ENCODE results near the gene INPP4B.

Gene INPP4B

DNA sequence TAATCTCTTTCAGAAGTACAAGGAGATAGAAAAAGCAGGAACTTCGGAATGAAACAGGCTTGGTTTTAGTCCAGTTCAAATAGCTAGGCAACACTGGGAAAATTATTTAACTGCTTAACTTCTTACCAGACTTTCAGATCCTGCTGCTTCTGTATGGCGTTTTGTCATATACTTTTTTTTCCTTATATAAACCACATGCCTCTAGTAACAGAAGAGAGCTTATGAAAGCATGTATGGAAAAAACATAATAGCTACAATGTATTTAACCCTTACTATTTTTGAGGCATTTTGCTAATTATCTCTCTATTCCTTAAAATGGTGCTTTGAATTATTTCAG is 439.6 kb downstream of the INPP4B start:
- H2AFZ ChIP-seq (ENCODE audit: low read length), result peak overlapping the region; percentile 91
- no peak overlapping the region for H3K4ac ChIP-seq (ENCODE audit: low read length)
- no peaks in the 10 kb centered on the region for H3K36me3 ChIP-seq (replicated peaks in 1 of 2; ENCODE audit: control insufficient read depth in 2 of 2, insufficient read depth in 2 of 2, low read length in 2 of 2)
- no peaks in the 10 kb centered on the region for H3K9me3 ChIP-seq (replicated peaks in 1 of 2; ENCODE audit: control insufficient read depth in 2 of 2, insufficient read depth in 1 of 2, low read depth in 1 of 2, low read length in 2 of 2)
- H3K4me1 ChIP-seq (ENCODE audit: control insufficient read depth in 2 of 2, insufficient read depth in 1 of 2, low read depth in 1 of 2, low read length in 2 of 2), result peaks cover 15 to 24% of the 10 kb centered on the region in 2 donors
- no peak overlapping the region for H4K91ac ChIP-seq (ENCODE audit: low read depth, low read length, poor library complexity)
- no peak overlapping the region for H3K14ac ChIP-seq (ENCODE audit: low read length)
- peak overlapping the region in 1 of 2 donors; percentile 74 for H3K4me3 ChIP-seq (ENCODE audit: low read length in 2 of 2)
- H3K4me2 ChIP-seq (ENCODE audit: insufficient read depth, low read length, poor library complexity, severe bottlenecking), result no peak overlapping the region
- H2BK5ac ChIP-seq (ENCODE audit: low read length), result no peak overlapping the region
- no peak overlapping the region for H2BK12ac ChIP-seq (ENCODE audit: low read length)
- H4K8ac ChIP-seq (ENCODE audit: low read depth, low read length), result no peak overlapping the region
- H3K79me1 ChIP-seq (ENCODE audit: low read depth, low read length), result no peaks in the 10 kb centered on the region
- H2AK5ac ChIP-seq (ENCODE audit: low read depth, low read length), result no peak overlapping the region
- no peak overlapping the region for H3K9ac ChIP-seq (ENCODE audit: low read depth, low read length, poor library complexity)
- no CpG with 5 or more reads among the region's 2 CpGs for WGBS, 2 donors (ENCODE audit: extremely low coverage in 2 of 2, insufficient read length in 2 of 2, insufficient replicate concordance in 1 of 2)
- no peak overlapping the region for H3K27ac ChIP-seq (replicated peaks; ENCODE audit: low read length)
- H2BK120ac ChIP-seq (ENCODE audit: low read depth, low read length), result no peak overlapping the region
- H3K23ac ChIP-seq (ENCODE audit: low read depth, low read length, poor library complexity), result no peak overlapping the region
- DNase-seq (ENCODE audit: low spot score), result no peak
- no peak overlapping the region for H2BK15ac ChIP-seq (ENCODE audit: low read length)
- no peak overlapping the region for H3K18ac ChIP-seq (ENCODE audit: low read length)
- no peaks in the 10 kb centered on the region for H3K27me3 ChIP-seq (ENCODE audit: control insufficient read depth in 3 of 3, insufficient read depth in 3 of 3, low read depth in 1 of 3, low read length in 3 of 3)

DNA sequence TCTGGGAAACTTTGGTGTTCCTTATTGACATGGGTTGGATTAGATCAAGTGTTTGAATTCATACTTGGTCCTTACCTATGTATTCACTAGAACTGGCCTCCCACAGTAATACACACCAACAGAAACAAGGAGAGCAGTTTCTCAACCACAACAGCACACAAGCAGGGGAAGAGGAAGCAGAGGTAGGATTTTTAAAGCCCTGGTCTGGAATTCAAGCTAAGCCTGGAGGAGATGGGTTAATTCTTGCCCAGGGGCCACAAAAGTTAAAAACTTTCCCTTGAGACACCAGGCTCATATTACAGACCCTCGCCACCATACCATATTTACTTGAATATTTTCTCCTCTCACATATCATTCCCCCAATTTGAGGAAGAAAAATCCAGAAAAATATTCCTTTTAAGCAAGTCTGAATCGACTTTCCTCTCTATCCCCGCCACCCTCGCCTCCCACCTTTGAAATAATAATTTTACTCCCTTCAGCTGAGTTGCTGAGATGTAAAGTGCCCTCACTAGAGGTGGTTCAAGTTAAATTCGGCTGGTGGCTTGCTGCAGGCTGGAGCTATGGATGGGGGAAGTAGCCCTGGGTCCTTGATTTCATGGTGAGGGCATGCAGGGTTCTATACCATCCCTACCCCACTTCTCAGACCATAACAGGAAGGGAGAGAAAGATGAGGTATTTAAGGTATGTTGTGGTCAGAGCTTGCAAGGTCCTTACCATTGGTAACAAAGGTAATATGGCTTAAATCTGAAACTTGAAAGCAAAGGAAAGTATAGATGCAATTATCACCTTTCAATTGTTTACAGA is 440.2 kb downstream of the INPP4B start:
- Histone ChIP-seq H2BK12ac (ENCODE audit: low read length) (no peak overlapping the region), H3K4me1 (ENCODE audit: control insufficient read depth in 2 of 2, insufficient read depth in 1 of 2, low read depth in 1 of 2, low read length in 2 of 2) (peaks cover 15 to 24% of the 10 kb centered on the region in 2 donors), H3K9me3 (replicated peaks in 1 of 2; ENCODE audit: control insufficient read depth in 2 of 2, insufficient read depth in 1 of 2, low read depth in 1 of 2, low read length in 2 of 2) (no peaks in the 10 kb centered on the region), H3K14ac (ENCODE audit: low read length) (no peak overlapping the region), H3K4me3 (ENCODE audit: low read length in 2 of 2) (peak overlapping the region in 1 of 2 donors; percentile 74), H3K36me3 (replicated peaks in 1 of 2; ENCODE audit: control insufficient read depth in 2 of 2, insufficient read depth in 2 of 2, low read length in 2 of 2) (no peaks in the 10 kb centered on the region), H3K23ac (ENCODE audit: low read depth, low read length, poor library complexity) (no peak overlapping the region), H2BK120ac (ENCODE audit: low read depth, low read length) (no peak overlapping the region), H3K4ac (ENCODE audit: low read length) (no peak overlapping the region), H2BK15ac (ENCODE audit: low read length) (no peak overlapping the region), H4K8ac (ENCODE audit: low read depth, low read length) (no peak overlapping the region), H3K79me1 (ENCODE audit: low read depth, low read length) (no peaks in the 10 kb centered on the region), H3K27me3 (ENCODE audit: control insufficient read depth in 3 of 3, insufficient read depth in 3 of 3, low read depth in 1 of 3, low read length in 3 of 3) (no peaks in the 10 kb centered on the region), H3K27ac (replicated peaks; ENCODE audit: low read length) (peak overlapping the region; percentile 33), H3K9ac (ENCODE audit: low read depth, low read length, poor library complexity) (no peak overlapping the region), H2AFZ (ENCODE audit: low read length) (peak overlapping the region; percentile 91), H2AK5ac (ENCODE audit: low read depth, low read length) (no peak overlapping the region), H4K91ac (ENCODE audit: low read depth, low read length, poor library complexity) (no peak overlapping the region), H3K4me2 (ENCODE audit: insufficient read depth, low read length, poor library complexity, severe bottlenecking) (no peak overlapping the region), H3K18ac (ENCODE audit: low read length) (no peak overlapping the region), H2BK5ac (ENCODE audit: low read length) (no peak overlapping the region)
- 100% methylated on average over 3 of the region's 5 CpGs; no CpG with 5 or more reads in 1 of the 2 donors for WGBS, 2 donors (ENCODE audit: extremely low coverage in 2 of 2, insufficient read length in 2 of 2, insufficient replicate concordance in 1 of 2)
- DNase-seq (ENCODE audit: low spot score), result no peak

DNA sequence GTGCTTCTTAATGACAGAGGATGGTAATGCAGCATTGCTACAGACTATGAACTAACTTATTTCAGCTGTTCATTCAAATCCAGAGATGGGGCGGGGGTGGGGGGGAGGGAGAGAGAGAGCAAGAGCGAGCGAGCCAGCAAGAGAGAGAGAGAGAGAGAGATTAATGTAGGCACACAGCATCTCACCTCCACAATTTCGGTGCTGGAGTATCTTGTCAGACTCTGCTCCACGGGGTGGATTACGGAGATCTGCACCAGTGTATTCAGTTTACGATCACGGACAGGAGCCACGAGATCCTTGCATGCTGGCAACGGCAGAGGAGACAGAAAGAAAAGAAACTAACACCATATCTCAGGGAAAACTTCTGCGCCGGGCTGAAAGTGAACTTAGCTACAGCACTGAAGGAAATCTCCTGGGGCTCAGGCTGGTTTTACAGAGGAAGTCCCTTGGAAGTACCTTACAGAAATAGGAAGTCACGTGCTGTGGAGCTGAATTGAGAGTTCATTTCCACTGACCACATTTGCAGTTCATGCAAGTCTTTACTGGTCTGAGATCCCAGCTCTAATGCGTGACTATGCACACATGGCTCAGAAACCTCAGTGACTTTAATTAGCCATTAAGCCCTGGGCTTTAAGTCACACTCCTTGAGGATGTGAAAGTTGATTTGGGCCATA is 440.9 kb downstream of the INPP4B start:
- Histone ChIP-seq H3K4me3 (ENCODE audit: low read length in 2 of 2) (peak overlapping the region in 1 of 2 donors; percentile 74), H2AFZ (ENCODE audit: low read length) (peak overlapping the region; percentile 91), H3K9me3 (replicated peaks in 1 of 2; ENCODE audit: control insufficient read depth in 2 of 2, insufficient read depth in 1 of 2, low read depth in 1 of 2, low read length in 2 of 2) (no peaks in the 10 kb centered on the region), H2AK5ac (ENCODE audit: low read depth, low read length) (no peak overlapping the region), H4K91ac (ENCODE audit: low read depth, low read length, poor library complexity) (no peak overlapping the region), H2BK5ac (ENCODE audit: low read length) (no peak overlapping the region), H2BK15ac (ENCODE audit: low read length) (no peak overlapping the region), H3K79me1 (ENCODE audit: low read depth, low read length) (no peaks in the 10 kb centered on the region), H2BK120ac (ENCODE audit: low read depth, low read length) (no peak overlapping the region), H3K4me1 (ENCODE audit: control insufficient read depth in 2 of 2, insufficient read depth in 1 of 2, low read depth in 1 of 2, low read length in 2 of 2) (peaks cover 15 to 24% of the 10 kb centered on the region in 2 donors), H3K14ac (ENCODE audit: low read length) (no peak overlapping the region), H3K4ac (ENCODE audit: low read length) (no peak overlapping the region), H3K27ac (replicated peaks; ENCODE audit: low read length) (no peak overlapping the region), H2BK12ac (ENCODE audit: low read length) (no peak overlapping the region), H3K36me3 (replicated peaks in 1 of 2; ENCODE audit: control insufficient read depth in 2 of 2, insufficient read depth in 2 of 2, low read length in 2 of 2) (no peaks in the 10 kb centered on the region), H3K27me3 (ENCODE audit: control insufficient read depth in 3 of 3, insufficient read depth in 3 of 3, low read depth in 1 of 3, low read length in 3 of 3) (no peaks in the 10 kb centered on the region), H4K8ac (ENCODE audit: low read depth, low read length) (no peak overlapping the region), H3K18ac (ENCODE audit: low read length) (no peak overlapping the region), H3K9ac (ENCODE audit: low read depth, low read length, poor library complexity) (no peak overlapping the region), H3K23ac (ENCODE audit: low read depth, low read length, poor library complexity) (no peak overlapping the region), H3K4me2 (ENCODE audit: insufficient read depth, low read length, poor library complexity, severe bottlenecking) (no peak overlapping the region)
- peak; percentile 15 for DNase-seq (ENCODE audit: low spot score)
- WGBS, 2 donors (ENCODE audit: extremely low coverage in 2 of 2, insufficient read length in 2 of 2, insufficient replicate concordance in 1 of 2), result no CpG with 5 or more reads among the region's 14 CpGs

DNA sequence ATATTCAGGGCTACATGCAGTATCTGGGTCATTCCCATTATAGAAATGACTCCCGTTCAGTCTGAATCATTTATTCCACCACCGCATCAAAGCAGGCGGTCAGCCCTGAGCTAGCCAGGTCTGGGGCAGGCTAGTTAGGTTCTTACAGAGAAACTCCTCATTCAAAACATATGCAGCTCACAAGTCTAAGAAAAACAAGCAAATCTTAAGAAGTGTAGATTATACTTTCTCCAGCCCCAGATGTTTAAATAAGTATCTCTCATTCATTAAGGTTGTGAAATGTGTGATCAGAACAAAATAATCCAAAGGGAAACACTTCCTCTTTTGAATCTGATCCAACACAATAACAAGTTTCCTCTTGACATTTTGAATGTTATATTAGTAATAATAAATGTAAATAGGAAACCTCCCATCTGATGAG is 441.9 kb downstream of the INPP4B start:
- Histone ChIP-seq H2BK5ac (ENCODE audit: low read length) (no peak overlapping the region), H2AFZ (ENCODE audit: low read length) (peak overlapping the region; percentile 70), H3K18ac (ENCODE audit: low read length) (no peak overlapping the region), H4K8ac (ENCODE audit: low read depth, low read length) (no peak overlapping the region), H2AK5ac (ENCODE audit: low read depth, low read length) (no peak overlapping the region), H3K36me3 (replicated peaks in 1 of 2; ENCODE audit: control insufficient read depth in 2 of 2, insufficient read depth in 2 of 2, low read length in 2 of 2) (no peaks in the 10 kb centered on the region), H2BK15ac (ENCODE audit: low read length) (no peak overlapping the region), H3K4me2 (ENCODE audit: insufficient read depth, low read length, poor library complexity, severe bottlenecking) (no peak overlapping the region), H3K79me1 (ENCODE audit: low read depth, low read length) (no peaks in the 10 kb centered on the region), H3K4me3 (ENCODE audit: low read length in 2 of 2) (peak overlapping the region in 1 of 2 donors; percentile 74), H3K4me1 (ENCODE audit: control insufficient read depth in 2 of 2, insufficient read depth in 1 of 2, low read depth in 1 of 2, low read length in 2 of 2) (peaks cover 14 to 24% of the 10 kb centered on the region in 2 donors), H3K23ac (ENCODE audit: low read depth, low read length, poor library complexity) (no peak overlapping the region), H3K4ac (ENCODE audit: low read length) (no peak overlapping the region), H4K91ac (ENCODE audit: low read depth, low read length, poor library complexity) (no peak overlapping the region), H2BK120ac (ENCODE audit: low read depth, low read length) (no peak overlapping the region), H3K27me3 (ENCODE audit: control insufficient read depth in 3 of 3, insufficient read depth in 3 of 3, low read depth in 1 of 3, low read length in 3 of 3) (no peaks in the 10 kb centered on the region), H3K27ac (replicated peaks; ENCODE audit: low read length) (no peak overlapping the region), H3K9me3 (replicated peaks in 1 of 2; ENCODE audit: control insufficient read depth in 2 of 2, insufficient read depth in 1 of 2, low read depth in 1 of 2, low read length in 2 of 2) (no peaks in the 10 kb centered on the region), H3K9ac (ENCODE audit: low read depth, low read length, poor library complexity) (no peak overlapping the region), H2BK12ac (ENCODE audit: low read length) (no peak overlapping the region), H3K14ac (ENCODE audit: low read length) (no peak overlapping the region)
- no peak for DNase-seq (ENCODE audit: low spot score)
- no CpG with 5 or more reads among the region's 3 CpGs for WGBS, 2 donors (ENCODE audit: extremely low coverage in 2 of 2, insufficient read length in 2 of 2, insufficient replicate concordance in 1 of 2)
